HL-60 (cell line): ENCODE results near the gene TLE2.

Source experiments
- GABPA ChIP-seq: IDR thresholded peaks from 2 replicates; pipeline ENCODE4 v1.6.1; 2012; ENCODE audit warnings: low read depth
- POLR2AphosphoS5 ChIP-seq: IDR thresholded peaks from 2 replicates; pipeline ENCODE4 v1.6.1; 2012; ENCODE audit warnings: low read depth
- SPI1 ChIP-seq: IDR thresholded peaks from 2 replicates; pipeline ENCODE4 v1.6.1; 2012; ENCODE audit warnings: low read depth, mild to moderate bottlenecking, borderline replicate concordance
- TF ChIP-seq, protein P1 (sequence below): IDR thresholded peaks from one replicate; pipeline ENCODE4 v1.5.1; 2011; ENCODE audit warnings: low read length, control low read depth, inconsistent platforms; ENCODE audit not compliant: insufficient read depth

DNA sequence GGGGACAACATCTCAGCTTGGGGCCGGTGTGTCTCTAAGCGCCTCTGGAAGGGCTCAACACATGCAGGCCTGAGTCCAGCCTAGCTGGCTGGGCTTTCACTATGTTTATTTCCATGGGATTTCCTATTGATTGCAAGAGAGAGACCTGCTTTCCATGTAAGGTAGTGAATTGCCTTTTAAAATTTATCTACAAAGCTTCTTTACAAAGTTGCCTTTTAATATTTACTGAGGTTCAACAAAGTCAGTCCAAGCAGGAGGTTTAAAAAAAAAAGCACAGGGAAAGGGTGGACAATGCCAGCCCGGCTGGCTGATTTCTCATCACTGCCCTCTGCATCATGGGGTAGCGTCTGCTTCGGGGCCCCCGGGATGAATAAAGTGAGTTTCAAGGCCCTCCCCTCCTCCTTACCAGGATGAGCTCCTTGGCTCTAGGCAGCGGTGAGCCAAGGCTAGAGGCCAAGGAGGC is 15.8 kb downstream of the TLE2 start:
- TF ChIP-seq, protein P1, sequence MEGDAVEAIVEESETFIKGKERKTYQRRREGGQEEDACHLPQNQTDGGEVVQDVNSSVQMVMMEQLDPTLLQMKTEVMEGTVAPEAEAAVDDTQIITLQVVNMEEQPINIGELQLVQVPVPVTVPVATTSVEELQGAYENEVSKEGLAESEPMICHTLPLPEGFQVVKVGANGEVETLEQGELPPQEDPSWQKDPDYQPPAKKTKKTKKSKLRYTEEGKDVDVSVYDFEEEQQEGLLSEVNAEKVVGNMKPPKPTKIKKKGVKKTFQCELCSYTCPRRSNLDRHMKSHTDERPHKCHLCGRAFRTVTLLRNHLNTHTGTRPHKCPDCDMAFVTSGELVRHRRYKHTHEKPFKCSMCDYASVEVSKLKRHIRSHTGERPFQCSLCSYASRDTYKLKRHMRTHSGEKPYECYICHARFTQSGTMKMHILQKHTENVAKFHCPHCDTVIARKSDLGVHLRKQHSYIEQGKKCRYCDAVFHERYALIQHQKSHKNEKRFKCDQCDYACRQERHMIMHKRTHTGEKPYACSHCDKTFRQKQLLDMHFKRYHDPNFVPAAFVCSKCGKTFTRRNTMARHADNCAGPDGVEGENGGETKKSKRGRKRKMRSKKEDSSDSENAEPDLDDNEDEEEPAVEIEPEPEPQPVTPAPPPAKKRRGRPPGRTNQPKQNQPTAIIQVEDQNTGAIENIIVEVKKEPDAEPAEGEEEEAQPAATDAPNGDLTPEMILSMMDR, result no peak
- no peak for TF ChIP-seq GABPA
- no peak for TF ChIP-seq POLR2AphosphoS5
- no peak for TF ChIP-seq SPI1
